SK-N-SH treated with all-trans-retinoic acid at 6 μM for 48 hours (cell line): Measurements from ENCODE around the gene SMR3A.

Experiments used
- OSR1 ChIP-seq: fragments of 250-450 bp; sonication (Bioruptor Pico); IDR thresholded peaks from 2 replicates; pipeline ENCODE4 v1.8.0; 2022; ENCODE audit warnings: moderate library complexity, mild to moderate bottlenecking, inconsistent platforms
- PPARA ChIP-seq: fragments of 250-450 bp; sonication (Bioruptor Pico); IDR thresholded peaks from 2 replicates; pipeline ENCODE4 v1.5.0; 2020; ENCODE audit warnings: mild to moderate bottlenecking, borderline replicate concordance
- TCF4 ChIP-seq: fragments of 250-450 bp; sonication (Bioruptor Pico); IDR thresholded peaks from 2 replicates; pipeline ENCODE4 v1.8.0; 2021; ENCODE audit warnings: mild to moderate bottlenecking, moderate library complexity, borderline replicate concordance
- ZC3H10 ChIP-seq: fragments of 250-450 bp; sonication (Bioruptor Pico); IDR thresholded peaks from 2 replicates; pipeline ENCODE4 v1.5.1; 2021; ENCODE audit warnings: mild to moderate bottlenecking, moderate library complexity
- TF ChIP-seq, protein P1 (sequence below): fragments of 250-450 bp; sonication (Bioruptor Pico); IDR thresholded peaks from 2 replicates; pipeline ENCODE4 v1.8.0; 2020; ENCODE audit warnings: mild to moderate bottlenecking, moderate library complexity, borderline replicate concordance
- TF ChIP-seq, protein P2 (sequence below): fragments of 250-450 bp; sonication (Bioruptor Pico); IDR thresholded peaks from 2 replicates; pipeline ENCODE4 v1.5.1; 2020; ENCODE audit warnings: low read depth, mild to moderate bottlenecking, moderate library complexity

DNA sequence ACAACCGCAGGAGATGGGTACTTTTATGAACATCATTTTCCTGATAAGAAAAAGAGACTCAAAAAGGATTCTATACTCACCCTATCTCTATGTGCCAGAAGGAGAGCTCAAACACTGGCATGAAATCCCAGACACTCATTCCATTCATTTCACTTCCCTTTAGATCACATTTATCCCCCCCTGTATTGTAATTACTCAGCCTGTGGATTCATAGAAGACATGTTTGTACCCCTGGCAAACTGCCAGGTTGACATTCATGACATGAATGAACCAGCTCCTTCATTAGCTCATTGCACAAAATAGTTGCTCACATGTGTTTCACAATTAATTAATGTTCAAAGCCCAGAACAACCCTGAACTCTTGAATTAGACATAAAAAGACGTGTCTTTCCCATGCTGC, 4.9 kb downstream of the SMR3A start:
- TF ChIP-seq, protein P1, sequence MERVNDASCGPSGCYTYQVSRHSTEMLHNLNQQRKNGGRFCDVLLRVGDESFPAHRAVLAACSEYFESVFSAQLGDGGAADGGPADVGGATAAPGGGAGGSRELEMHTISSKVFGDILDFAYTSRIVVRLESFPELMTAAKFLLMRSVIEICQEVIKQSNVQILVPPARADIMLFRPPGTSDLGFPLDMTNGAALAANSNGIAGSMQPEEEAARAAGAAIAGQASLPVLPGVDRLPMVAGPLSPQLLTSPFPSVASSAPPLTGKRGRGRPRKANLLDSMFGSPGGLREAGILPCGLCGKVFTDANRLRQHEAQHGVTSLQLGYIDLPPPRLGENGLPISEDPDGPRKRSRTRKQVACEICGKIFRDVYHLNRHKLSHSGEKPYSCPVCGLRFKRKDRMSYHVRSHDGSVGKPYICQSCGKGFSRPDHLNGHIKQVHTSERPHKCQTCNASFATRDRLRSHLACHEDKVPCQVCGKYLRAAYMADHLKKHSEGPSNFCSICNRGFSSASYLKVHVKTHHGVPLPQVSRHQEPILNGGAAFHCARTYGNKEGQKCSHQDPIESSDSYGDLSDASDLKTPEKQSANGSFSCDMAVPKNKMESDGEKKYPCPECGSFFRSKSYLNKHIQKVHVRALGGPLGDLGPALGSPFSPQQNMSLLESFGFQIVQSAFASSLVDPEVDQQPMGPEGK (CRISPR knock-in tag): no peak
- TF ChIP-seq OSR1 (CRISPR knock-in tag) (no peak), ZC3H10 (CRISPR knock-in tag) (no peak), PPARA (no peak), TCF4 (CRISPR knock-in tag) (no peak)
- TF ChIP-seq, protein P2, sequence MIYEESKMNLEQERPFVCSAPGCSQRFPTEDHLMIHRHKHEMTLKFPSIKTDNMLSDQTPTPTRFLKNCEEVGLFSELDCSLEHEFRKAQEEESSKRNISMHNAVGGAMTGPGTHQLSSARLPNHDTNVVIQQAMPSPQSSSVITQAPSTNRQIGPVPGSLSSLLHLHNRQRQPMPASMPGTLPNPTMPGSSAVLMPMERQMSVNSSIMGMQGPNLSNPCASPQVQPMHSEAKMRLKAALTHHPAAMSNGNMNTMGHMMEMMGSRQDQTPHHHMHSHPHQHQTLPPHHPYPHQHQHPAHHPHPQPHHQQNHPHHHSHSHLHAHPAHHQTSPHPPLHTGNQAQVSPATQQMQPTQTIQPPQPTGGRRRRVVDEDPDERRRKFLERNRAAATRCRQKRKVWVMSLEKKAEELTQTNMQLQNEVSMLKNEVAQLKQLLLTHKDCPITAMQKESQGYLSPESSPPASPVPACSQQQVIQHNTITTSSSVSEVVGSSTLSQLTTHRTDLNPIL: no peak
